ENCODE measurements around the gene LPP.

LPP gene

GRCh38 chr3:188480011-188480410 is 326.1 kb downstream of the LPP start:
- DNase-seq (ENCODE audit: low read depth): no peak

GRCh38 chr3:188482929-188483328 is 329.0 kb downstream of the LPP start:
- DNase-seq (ENCODE audit: low read depth): no peak

- peak; percentile 57 for DNase-seq (ENCODE audit: low read depth)
Observed at GRCh38 chr3:188486126-188486525, 332.2 kb downstream of the LPP start.

- no peak for DNase-seq (ENCODE audit: low read depth)
Observed at GRCh38 chr3:188486952-188487351, 333.0 kb downstream of the LPP start.

DNA sequence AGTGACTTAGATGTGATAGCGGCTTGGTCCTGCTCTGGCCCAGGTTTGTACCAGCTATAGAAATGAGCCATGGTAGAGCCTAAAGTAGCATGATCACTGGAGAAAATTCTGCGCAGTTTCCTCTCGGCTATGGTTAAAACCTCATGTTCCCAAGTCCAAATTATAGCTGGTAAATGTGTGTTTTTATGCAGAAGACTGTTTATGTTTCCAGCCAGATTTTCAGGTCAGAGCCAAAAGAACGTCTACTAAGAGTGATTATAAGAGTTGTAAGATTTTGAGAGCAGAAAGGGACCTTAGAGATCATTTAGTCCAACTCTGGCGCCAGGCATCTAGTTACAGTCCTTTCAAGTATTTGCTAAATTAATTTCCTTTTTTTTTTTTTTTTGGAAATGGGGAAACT is 333.7 kb downstream of the LPP start:
- no peak for DNase-seq (ENCODE audit: low read depth)

DNA sequence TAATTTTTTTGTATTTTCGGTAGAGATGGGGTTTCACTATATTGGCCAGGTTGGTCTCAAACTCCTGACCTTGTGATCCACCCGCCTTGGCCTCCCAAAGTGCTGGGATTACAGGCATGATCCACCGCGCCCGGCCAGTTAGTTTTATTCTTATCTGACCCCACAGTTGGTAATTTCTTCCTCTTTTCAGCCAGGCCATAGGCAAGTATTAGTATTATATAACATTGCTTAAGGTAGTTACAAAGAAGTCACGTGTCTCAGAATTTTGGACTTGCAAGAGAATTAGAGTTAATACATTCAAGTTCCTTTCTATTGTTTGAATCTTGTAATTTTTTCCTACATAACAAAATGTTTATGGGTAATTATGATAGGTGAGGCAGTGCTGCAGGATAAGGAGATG is 334.8 kb downstream of the LPP start:
- no peak for DNase-seq (ENCODE audit: low read depth)

DNA sequence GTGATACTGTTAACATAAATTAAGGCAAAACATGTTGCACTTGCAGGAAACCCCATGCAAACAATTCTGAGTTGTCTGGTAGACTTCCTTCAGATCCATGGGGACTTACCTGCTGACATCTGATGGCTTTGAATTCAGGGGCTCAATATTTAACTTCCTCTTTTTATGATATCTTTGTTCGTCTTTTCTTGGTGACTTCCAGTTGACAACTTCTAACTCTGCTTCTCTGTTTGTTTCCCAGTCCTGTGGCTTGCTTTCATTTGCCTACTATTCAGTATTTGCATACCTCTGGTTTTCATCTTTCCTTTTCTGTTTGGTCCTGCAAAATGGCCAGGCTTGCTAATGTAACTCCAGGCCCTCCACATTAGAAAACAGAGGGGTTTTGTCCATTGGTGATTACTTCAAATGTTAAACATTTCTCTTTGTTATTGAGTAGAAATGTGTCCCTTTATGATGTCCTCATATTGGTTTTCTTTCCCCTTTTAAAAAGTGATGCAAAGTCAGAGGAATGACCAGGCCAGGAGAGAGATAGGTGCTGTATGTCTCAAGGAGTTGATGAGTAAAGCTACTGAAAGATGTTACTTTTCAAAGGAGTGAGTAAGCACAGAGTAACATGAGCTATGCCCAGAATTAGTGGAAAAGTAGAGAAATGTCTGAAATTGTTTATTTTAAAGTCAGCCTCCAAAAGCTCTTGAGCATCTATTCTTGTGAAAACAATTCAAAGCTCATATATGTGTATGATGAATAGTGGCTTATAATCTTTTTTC is 335.9 kb downstream of the LPP start:
- DNase-seq (ENCODE audit: low read depth): peak; percentile 88

- no peak for DNase-seq (ENCODE audit: low read depth)
Observed at GRCh38 chr3:188490416-188490815, 336.5 kb downstream of the LPP start.

DNA sequence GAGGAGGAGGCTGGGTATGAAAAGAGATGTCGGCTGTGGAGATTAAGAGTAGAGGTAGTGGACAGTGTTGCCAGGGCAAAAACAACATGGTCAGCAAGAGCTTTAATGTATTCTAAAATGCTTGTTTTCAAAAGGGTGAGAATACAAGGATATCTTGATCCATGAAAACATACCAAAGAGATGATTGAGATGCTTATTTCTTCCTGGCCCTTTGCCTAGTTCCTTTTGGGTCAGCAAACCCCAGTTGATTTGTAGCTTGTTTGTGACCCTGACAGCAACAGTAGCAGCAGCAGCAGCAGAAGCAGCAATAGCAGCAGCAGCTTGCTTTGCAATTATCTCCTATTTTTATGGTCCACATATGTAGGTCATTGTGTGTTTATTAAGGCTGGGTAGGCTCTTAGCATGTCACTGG is 337.3 kb downstream of the LPP start:
- DNase-seq (ENCODE audit: low read depth): peak; percentile 98

DNA sequence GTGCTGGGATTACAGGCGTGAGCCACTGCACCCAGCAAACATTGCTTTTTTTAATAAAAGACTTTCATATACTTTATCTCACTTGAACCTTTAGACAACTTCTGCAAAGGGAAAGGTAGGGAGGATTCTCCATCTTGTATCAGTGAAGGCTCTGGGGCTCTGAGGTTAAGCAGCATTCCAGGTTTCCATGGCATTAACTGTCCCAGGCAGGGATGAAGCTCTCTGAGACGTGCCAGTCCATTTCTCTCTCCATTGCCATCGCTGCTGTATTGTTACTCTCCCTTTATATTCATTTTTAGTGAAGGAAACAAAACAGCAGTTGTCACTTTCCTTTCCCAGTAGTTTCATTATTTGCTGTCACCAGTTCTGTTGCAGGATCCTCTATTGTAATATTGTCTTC is 342.4 kb downstream of the LPP start:
- DNase-seq (ENCODE audit: low read depth): no peak

GRCh38 chr3:188497021-188497420 is 343.1 kb downstream of the LPP start:
- no peak for DNase-seq (ENCODE audit: low read depth)

DNA sequence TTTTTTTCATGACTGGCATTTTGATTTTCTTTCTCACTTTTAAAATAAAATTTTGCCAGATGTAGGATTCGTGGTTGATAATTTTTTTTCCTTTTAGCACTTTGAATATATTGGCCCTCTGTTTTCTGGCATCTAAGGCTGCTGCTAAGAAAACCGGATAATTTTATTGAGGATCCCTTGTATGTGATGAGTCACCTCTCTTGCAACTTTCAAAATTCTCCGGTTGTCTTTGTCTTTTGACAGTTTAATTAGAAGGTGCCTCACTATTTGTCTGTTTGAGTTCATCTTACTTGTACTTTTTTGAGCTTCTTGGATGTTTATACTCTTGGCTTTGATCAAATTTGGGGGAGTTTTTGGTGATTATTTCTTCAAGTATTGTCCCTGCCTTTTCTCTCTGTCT is 349.7 kb downstream of the LPP start:
- DNase-seq (ENCODE audit: low read depth): no peak

DNA sequence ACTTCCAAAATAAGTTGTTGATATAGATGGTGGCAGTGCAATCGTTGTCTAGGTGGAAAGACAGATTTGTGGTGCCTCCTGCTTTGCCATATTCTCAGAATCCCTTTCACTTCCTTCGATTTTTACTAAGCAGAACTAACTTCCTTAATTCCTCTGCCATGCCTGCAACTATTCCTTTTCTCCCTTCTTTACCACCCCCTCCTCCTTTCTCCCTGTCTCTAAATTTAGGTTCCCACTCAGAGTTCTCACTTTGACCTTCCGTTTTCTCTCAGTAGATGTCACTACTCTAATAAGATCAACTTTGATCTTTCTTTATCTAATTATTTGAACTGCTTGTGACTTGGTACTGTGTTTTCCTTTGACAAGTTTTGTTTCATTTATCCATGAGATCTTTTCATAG is 351.2 kb downstream of the LPP start:
- DNase-seq (ENCODE audit: low read depth): no peak

DNA sequence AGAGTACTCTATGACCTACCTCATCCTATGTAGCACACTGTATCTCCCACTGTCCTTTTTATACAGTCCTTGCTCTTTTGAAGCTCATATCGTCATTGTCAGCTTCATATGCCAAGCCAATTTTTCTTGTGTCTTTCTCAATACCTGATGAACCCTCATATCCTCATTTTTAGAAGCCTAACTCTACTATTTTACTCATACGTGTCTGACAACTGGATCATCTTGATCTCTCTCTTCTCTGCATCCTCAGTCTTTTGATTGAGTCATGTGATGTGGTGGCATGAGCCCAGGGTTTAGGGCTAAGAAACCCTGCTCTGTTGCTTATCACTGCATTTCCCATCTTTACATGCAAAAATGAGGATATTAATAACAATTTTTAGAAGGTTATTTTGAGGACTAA is 352.0 kb downstream of the LPP start:
- DNase-seq (ENCODE audit: low read depth): no peak

GRCh38 chr3:188506446-188506845 is 352.5 kb downstream of the LPP start:
- DNase-seq (ENCODE audit: low read depth): no peak

- DNase-seq (ENCODE audit: low read depth): peak; percentile 99
Observed at GRCh38 chr3:188507244-188507720, 353.3 kb downstream of the LPP start.

- DNase-seq (ENCODE audit: low read depth): no peak
Observed at GRCh38 chr3:188508454-188508853, 354.5 kb downstream of the LPP start.

- no peak for DNase-seq (ENCODE audit: low read depth)
Observed at GRCh38 chr3:188509316-188509715, 355.4 kb downstream of the LPP start.

DNA sequence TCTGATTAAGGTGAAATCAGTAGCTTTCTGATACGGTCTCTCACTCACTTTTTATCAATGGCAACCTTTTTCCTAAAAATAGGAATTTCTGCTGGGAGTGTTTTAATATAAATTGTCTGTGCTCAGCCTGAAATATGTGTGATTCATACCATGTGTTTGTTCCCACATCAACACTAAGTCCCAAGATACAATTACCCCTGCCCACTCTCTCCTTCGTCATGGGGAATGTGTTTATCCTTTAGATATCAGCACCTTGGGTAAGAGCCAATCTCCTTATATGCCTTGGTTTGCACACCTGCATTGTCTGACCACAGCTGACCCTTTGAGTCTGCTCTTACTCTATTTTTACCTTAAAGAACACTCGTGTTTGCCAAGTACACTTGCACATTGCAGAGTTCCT is 356.4 kb downstream of the LPP start:
- peak; percentile 93 for DNase-seq (ENCODE audit: low read depth)

- DNase-seq (ENCODE audit: low read depth): no peak
Observed at GRCh38 chr3:188513662-188514328, 359.8 kb downstream of the LPP start.

DNA sequence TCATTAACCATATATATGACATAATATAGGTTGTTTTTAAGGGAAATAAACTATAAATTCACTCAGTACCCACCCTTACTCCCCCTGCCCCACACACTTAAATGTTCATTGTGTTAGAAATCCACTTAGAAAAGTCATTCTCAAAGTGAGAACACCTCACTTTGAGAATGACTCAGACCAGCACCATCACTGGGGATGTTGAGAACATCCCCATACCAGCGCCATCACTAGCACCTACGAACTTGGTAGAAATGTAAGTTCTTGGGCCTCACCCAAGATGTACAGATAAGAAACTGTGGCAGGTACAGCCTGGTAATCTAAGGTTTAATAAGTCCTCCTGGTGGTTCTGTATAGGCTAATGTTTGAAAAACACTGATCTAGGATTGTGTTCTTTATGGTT is 362.6 kb downstream of the LPP start:
- DNase-seq (ENCODE audit: low read depth): peak; percentile 38

DNA sequence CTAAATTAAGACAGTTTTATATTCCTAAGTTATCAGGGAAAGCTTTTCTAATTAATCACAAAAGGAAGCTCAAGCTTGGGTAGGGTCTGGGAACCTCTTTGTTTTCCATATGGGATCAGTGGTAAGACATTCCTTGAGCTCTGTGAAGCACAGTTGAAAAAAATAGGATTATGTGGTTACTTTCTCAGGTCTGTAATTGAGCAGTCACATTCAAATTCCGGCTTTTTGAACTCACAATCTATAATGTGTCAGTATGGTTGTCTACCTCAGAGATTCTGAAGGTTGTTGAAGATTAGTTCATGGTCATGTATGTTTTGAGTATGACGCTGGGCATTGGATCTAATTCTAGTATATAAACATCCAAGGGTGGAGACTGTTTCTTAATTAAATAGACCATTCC is 364.5 kb downstream of the LPP start:
- no peak for DNase-seq (ENCODE audit: low read depth)

DNA sequence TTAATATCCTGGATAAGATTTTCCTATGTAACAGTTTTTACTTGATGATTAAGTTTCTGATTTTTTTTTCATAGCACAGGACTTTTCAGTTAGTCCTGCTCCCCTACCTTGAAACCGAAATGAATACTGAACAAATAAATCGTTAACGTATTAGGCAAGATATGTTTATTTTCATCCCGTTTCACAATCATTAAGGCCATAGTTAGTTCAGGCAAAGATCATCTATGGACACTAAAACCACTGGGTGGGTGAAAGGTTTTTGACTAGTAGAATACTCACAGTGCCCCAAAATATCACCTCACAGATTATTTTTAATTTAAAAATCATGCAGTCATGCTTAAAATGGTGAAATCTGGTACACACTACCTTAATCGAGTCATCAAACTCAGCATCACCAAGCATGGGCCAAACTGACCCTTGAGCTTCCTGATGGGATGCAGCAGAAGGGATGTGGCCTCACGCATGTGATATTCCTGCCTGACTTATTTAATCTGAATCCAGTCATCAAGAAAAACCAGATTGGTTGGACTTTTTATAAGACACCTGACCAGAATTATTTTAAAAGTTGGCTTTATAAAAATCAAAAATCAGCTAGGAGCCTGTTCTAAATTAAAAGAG is 365.0 kb downstream of the LPP start:
- DNase-seq (ENCODE audit: low read depth): no peak

All from amniotic epithelial cell (primary cell).